Neural crest cell (in vitro differentiated cells): ENCODE data around the gene TENM3. TPM values are rescaled to one million over a fixed set of nuclear protein-coding genes. Genes with fewer than 3 reads are reported as not detected.
"Not testable (repeated sequence)": the region's sequence is repeated elsewhere in the genome, so short reads cannot be mapped to it uniquely, and the experiment has no call there.

Experiments used
- DNase-seq: peaks from one replicate; pipeline ENCODE4 v3.0.0; 2021; ENCODE audit warnings: low read depth, mixed read lengths, low spot score
- H3K27ac Mint-ChIP-seq: one replicate; pipeline ENCODE4 v1.8.0; 2021; ENCODE audit warnings: mild to moderate bottlenecking, mixed read lengths; ENCODE audit not compliant: unreplicated experiment
- H3K27me3 Mint-ChIP-seq: 2 replicates; pipeline ENCODE4 v1.8.0; 2021; ENCODE audit warnings: low read depth, mild to moderate bottlenecking, mixed read lengths
- H3K36me3 Mint-ChIP-seq: 2 replicates; pipeline ENCODE4 v1.8.0; 2021; ENCODE audit warnings: low read depth, mild to moderate bottlenecking, mixed read lengths
- H3K4me1 Mint-ChIP-seq: 2 replicates; pipeline ENCODE4 v1.8.0; 2021; ENCODE audit warnings: mixed read lengths
- H3K4me3 Mint-ChIP-seq: one replicate; pipeline ENCODE4 v1.8.0; 2021; ENCODE audit warnings: mild to moderate bottlenecking, mixed read lengths
- H3K9me3 Mint-ChIP-seq: 2 replicates; pipeline ENCODE4 v1.8.0; 2021; ENCODE audit warnings: mixed read lengths
- long read RNA-seq: library from polyadenylated mRNA; unstranded; transcript quantifications from one replicate; pipeline ENCODE4 v2.0.0, GENCODE V29; 2020
- total RNA-seq: library from RNA; stranded (reverse); gene quantifications from 2 replicates; pipeline ENCODE4 v1.2.1, GENCODE V29; 2021
- TF ChIP-seq, protein P1 (sequence below): fragments of 200-600 bp; sonication (generic); conservative IDR thresholded peaks from 2 replicates; pipeline ENCODE4 v1.5.0; 2021; ENCODE audit warnings: antibody characterized with exemption, mild to moderate bottlenecking

Gene TENM3
- 43.9 and 46.9 TPM in 2 replicates for total RNA-seq
- long read RNA-seq, partial matches to known transcripts, result 7 of 9 reads
- long read RNA-seq, other reads (novel, unspliced or antisense), result 1 of 9 reads

DNA sequence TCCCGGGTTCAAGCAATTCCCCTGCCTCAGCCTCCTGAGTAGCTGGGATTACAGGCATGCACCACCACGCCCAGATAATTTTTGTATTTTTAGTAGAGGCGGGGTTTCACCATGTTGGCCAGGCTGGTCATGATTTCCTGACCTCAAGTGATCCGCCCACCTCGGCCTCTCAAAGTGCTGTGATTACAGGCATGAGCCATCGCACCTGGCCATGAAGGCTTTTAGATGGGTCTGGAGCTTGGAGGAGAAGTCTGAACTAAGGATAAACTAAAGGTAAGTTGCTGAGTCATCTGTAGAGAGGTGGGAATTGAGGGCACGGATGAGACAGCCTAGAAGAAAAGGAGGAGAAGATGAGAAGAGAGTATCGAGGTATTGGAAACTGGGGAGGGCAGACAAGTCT, at the start of gene TENM3:
TENM3 (plus strand) TSS at position 199 of the 400 bp plus-strand sequence. CDS start 80,619 bp downstream, outside the sequence.
- not testable (repeated sequence) for H3K4me3 Mint-ChIP-seq
- H3K4me1 Mint-ChIP-seq, result peaks cover 50% of the 10 kb centered on the region

DNA sequence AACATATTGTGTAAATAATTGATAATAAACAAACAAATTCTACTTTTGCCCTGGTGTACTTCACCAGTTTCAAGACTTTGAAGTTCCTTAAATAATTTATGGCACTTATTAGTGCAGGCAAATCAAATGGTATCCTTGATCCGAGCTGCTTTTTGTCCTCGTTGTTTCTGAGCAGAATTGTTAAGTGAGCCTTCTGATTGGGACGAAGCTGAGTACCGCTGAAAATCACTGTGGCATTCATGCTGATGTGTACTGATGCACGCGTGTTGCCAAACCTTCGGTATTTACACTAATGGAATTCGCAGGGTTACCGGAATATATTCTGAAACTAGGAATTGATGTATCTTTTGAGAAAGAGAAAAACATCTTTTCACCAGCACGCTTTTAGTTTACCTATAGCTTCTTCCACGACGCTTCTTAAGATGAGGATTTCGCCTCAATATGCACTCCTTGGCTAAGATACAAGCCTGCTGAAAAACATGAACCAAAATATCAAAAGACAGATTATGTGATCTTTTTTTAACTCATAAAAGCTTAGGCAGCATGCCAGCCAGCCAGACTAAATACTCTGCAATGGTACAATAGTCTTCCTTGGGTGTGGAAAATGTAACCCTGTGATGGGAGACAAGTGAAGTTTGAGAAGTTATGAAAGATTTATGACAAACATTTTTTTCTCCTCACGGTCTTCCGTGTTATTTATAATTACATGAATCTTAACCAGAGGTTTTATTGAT, 48.9 kb upstream of the TENM3 start:
- no peak overlapping the region for H3K27ac Mint-ChIP-seq
- peaks cover 3% of the 10 kb centered on the region for H3K36me3 Mint-ChIP-seq
- H3K4me3 Mint-ChIP-seq, result no peak overlapping the region
- peaks cover 34% of the 10 kb centered on the region for H3K4me1 Mint-ChIP-seq
- DNase-seq, result no peak
- H3K9me3 Mint-ChIP-seq, result no peaks in the 10 kb centered on the region
- TF ChIP-seq, protein P1, sequence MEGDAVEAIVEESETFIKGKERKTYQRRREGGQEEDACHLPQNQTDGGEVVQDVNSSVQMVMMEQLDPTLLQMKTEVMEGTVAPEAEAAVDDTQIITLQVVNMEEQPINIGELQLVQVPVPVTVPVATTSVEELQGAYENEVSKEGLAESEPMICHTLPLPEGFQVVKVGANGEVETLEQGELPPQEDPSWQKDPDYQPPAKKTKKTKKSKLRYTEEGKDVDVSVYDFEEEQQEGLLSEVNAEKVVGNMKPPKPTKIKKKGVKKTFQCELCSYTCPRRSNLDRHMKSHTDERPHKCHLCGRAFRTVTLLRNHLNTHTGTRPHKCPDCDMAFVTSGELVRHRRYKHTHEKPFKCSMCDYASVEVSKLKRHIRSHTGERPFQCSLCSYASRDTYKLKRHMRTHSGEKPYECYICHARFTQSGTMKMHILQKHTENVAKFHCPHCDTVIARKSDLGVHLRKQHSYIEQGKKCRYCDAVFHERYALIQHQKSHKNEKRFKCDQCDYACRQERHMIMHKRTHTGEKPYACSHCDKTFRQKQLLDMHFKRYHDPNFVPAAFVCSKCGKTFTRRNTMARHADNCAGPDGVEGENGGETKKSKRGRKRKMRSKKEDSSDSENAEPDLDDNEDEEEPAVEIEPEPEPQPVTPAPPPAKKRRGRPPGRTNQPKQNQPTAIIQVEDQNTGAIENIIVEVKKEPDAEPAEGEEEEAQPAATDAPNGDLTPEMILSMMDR, result no peak
- peaks cover 2% of the 10 kb centered on the region for H3K27me3 Mint-ChIP-seq

More for the DNA sequence above, at the start of gene TENM3:
- H3K36me3 Mint-ChIP-seq, H3K9me3 Mint-ChIP-seq, H3K27me3 Mint-ChIP-seq, DNase-seq: not testable (repeated sequence)
- H3K27ac Mint-ChIP-seq, result peak within 1 kb of the TSS; percentile 58

DNA sequence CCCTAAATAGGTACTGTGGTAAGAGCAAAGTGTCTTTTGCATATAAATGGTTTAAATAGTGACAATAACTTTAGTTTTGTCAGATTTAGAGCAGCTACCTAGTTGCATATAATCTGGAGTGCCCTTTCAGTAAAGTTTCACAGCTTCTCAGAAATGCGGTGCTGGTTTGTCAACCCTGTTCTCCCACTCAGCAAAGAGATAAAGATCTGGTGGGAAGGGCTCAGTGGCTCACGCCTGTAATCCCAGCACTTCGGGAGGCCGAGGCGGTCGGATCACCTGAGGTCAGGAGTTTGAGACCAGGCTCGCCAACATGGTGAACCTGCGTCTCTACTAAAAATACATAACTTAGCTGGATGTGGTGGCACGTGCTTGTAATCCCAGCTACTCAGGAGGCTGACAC, 45.6 kb upstream of the TENM3 start:
- no peak for DNase-seq

DNA sequence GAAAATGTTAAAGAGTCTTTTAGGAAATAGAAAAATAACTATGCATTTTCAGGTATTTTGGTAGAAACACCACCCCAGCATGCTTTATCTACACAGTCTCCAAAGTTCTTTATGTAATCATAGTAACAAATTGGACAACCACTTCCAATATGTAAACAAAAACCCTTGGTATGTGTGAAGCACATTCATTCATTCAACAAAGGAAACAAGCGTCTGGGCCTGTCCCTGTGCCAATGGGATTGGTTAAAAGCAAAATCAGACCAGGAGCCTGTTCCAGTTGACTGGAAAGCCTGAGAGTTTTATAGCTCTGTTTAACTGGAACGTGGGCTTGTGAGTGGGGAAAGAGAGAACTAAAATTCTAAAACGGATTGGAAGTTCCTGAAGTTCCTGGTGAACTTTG, 41.3 kb upstream of the TENM3 start:
- TF ChIP-seq, protein P1, result no peak
- Mint-ChIP-seq H3K27ac (no peak overlapping the region), H3K36me3 (peaks cover 12% of the 10 kb centered on the region), H3K4me1 (peaks cover 37% of the 10 kb centered on the region), H3K4me3 (no peak overlapping the region), H3K27me3 (no peaks in the 10 kb centered on the region), H3K9me3 (no peaks in the 10 kb centered on the region)
- no peak for DNase-seq

More for the DNA sequence above, 45.6 kb upstream of the TENM3 start:
- Mint-ChIP-seq H3K36me3 (peaks cover 4% of the 10 kb centered on the region), H3K9me3 (no peaks in the 10 kb centered on the region), H3K27ac (no peak overlapping the region), H3K27me3 (no peaks in the 10 kb centered on the region), H3K4me3 (no peak overlapping the region), H3K4me1 (peaks cover 29% of the 10 kb centered on the region)
- TF ChIP-seq, protein P1, result no peak

DNA sequence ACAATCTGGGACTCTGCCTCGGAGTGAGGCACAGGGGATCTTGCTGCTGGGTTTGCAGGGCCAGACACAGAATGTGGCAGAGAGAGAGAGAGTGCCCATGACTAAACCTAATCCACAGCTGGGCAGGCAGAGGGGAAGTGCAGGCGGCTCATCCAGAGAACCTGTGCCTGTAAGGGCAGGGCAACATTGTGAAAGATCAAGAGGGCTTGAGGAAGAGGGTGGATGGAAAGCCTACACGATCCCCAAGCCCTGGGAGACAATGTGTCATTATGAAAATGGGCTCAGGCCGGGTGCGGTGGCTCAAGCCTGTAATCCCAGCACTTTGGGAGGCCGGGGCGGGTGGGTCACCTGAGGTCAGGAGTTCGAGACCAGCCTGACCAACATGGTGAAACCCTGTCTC, 40.6 kb upstream of the TENM3 start:
- Mint-ChIP-seq H3K27me3 (no peaks in the 10 kb centered on the region), H3K27ac (no peak overlapping the region), H3K9me3 (no peaks in the 10 kb centered on the region), H3K4me3 (no peak overlapping the region), H3K36me3 (peaks cover 12% of the 10 kb centered on the region), H3K4me1 (peaks cover 43% of the 10 kb centered on the region)
- no peak for DNase-seq
- TF ChIP-seq, protein P1, result no peak

DNA sequence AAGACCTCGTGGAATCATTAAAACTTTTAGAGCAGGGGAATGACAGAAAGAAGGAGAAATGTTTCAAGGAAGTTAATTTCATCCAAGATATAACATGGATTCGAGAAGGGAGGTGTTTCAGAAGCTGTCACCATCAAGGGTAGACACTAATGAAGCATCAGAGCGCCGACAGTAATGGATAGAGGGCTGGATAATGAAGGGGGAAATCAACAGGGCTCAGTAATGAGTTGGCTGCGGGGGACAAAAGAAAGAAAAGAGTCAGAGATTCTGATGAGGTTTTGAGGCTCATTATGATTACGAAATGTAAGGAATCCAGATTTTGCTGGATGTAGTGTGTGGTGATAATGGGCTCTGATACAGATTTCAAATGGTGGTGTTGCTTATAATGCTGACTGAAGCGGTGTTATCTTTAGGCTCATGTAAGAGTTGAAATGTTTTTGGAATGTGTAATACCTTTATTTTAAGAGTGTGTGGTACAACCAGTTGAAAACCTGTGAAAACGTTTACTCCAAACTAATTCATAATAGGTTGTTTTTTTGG, 39.3 kb upstream of the TENM3 start:
- TF ChIP-seq, protein P1, result no peak
- Mint-ChIP-seq H3K4me1 (peaks cover 51% of the 10 kb centered on the region), H3K9me3 (no peaks in the 10 kb centered on the region), H3K27ac (no peak overlapping the region), H3K4me3 (no peak overlapping the region), H3K36me3 (peaks cover 9% of the 10 kb centered on the region), H3K27me3 (no peaks in the 10 kb centered on the region)
- DNase-seq, result no peak
